Measurements from ENCODE around the gene DDA1.
"Not testable (repeated sequence)": the region's sequence is repeated elsewhere in the genome, so short reads cannot be mapped to it uniquely, and the experiment has no call there.

The DDA1 gene

DNA sequence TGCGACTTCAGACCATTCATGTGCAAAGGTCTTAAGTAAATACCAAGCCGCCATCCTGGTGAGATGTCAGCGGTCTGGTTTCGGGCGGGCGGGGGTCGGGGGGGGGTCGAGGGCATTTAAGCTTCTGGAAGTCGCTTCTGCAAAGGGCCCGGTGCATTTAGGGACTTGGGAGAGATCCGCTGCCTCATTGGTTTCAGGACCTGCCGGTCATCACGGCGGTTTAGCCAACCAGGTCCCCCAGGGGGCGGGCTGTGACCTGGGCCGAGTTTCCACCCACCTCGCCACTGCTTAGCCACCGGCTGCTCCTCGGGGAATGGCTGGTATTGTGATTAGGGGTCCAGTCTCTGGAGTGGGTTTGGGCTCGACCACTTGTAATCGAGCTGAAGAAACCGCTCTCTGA is 19.9 kb upstream of the DDA1 start:
- TF ChIP-seq, protein P1, sequence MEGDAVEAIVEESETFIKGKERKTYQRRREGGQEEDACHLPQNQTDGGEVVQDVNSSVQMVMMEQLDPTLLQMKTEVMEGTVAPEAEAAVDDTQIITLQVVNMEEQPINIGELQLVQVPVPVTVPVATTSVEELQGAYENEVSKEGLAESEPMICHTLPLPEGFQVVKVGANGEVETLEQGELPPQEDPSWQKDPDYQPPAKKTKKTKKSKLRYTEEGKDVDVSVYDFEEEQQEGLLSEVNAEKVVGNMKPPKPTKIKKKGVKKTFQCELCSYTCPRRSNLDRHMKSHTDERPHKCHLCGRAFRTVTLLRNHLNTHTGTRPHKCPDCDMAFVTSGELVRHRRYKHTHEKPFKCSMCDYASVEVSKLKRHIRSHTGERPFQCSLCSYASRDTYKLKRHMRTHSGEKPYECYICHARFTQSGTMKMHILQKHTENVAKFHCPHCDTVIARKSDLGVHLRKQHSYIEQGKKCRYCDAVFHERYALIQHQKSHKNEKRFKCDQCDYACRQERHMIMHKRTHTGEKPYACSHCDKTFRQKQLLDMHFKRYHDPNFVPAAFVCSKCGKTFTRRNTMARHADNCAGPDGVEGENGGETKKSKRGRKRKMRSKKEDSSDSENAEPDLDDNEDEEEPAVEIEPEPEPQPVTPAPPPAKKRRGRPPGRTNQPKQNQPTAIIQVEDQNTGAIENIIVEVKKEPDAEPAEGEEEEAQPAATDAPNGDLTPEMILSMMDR (IDR thresholded peaks at IDR 0.05), result no peak
- Histone ChIP-seq H3K4me3 (no peak overlapping the region), H3K27ac (no peak overlapping the region)
- DNase-seq (ENCODE audit: low spot score), result no peak

DNA sequence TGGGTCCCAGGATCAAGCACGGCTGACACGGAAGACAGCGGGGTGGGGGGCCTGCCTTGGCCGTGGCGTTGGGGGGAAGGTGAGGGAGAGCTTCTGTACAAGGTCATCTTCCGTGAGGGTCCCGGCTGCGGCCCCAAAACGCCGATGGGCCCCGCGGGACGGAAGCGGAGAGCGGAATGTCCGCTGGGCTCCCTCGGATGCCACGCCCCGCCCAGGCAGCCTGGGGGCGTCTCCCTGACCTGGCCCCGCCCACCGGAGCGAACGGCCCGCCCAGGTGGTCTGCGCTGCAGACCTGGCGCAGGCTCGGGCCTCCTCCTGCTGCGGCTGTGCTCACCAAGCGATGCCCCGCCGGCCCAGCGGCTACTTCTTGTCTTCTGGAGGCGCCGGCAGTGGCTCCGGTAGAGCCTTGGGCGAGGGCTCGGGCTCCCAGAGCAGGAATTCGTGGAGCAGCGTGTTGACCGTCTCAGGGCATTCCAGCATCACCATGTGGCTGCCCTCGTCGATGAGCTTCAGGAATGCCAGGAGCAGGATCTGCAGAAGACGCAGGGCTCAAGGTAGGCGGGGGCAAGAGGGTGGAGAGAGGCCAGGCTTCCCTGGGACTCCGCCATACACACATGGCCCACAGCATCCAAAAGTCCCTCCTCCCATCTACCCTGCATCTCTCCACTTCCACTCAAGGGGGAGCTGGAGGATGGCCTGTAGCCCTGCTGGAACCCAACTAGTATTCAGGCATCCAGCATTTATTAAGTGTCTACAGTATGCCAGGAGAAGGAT is 16.9 kb upstream of the DDA1 start:
- Histone ChIP-seq H3K4me3 (peak overlapping the region; percentile 73), H3K27ac (peak overlapping the region; percentile 48 to 84)
- TF ChIP-seq, protein P1 (IDR thresholded peaks at IDR 0.05), result peak; percentile 67
- no peak for DNase-seq (ENCODE audit: low spot score)

DNA sequence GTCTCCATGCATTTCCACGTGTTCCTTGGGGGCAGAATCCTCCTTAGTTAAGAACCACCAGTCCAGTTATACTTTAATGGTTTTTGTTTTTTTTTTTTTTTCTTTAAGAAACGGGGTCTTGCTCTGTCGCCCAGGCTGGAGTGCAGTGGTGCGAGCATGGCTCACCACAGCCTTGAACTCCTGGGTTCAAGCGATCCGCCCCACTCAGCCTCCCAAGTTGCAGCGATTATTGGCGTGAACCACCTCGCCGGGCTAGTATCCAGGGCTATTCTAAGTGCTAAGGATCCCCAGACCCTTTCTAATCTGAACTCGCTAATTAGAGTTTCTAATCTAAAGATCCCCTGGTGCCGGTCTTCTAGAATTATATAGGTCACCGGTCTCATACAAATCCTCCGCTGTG is 15.8 kb upstream of the DDA1 start:
- H3K4me3 ChIP-seq, result no peak overlapping the region
- DNase-seq (ENCODE audit: low spot score), result no peak
- no peak overlapping the region for H3K27ac ChIP-seq
- TF ChIP-seq, protein P1 (IDR thresholded peaks at IDR 0.05), result no peak

DNA sequence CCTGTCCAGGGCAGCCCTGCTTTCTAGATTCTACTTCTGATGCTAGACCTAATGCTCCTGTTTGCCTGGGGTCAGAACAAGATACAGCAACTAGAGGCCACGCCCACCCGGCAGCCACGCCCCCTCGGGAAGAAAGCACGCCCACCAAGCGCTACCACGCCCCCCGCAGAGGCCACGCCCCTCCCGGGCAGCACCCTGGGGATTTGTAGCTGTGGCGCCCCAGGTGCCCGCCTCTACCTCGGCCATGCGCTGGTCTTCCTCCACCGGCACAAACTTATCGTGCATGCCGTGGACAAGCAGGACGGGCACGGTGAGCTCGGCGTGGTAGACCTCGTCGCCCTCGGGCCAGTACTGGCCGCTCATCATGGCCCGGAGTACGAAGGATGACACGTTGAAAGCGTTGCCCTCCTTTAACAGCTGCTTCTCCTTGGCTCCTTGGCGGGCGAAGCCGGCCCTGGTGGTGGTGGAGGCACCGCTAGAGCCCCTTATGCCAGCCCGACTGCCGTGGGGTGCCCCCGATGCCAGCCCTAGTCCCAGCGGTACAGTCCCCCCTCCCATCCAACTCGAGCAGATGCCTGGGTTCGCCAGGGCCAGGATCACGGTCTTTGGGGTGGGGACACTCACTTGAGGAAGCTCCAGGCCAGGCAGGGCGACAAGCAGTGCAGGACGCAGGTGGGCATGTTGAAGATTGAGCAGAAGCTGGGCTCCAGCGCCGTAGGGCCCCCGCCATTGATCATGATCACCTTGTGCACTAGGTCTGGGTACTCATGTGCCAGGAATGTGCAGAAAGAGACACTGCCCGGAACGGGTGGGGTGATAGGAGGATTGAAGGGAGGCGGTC is 15.1 kb upstream of the DDA1 start:
- no peak for DNase-seq (ENCODE audit: low spot score)
- TF ChIP-seq, protein P1 (IDR thresholded peaks at IDR 0.05), result no peak
- Histone ChIP-seq H3K4me3 (no peak overlapping the region), H3K27ac (no peak overlapping the region)

DNA sequence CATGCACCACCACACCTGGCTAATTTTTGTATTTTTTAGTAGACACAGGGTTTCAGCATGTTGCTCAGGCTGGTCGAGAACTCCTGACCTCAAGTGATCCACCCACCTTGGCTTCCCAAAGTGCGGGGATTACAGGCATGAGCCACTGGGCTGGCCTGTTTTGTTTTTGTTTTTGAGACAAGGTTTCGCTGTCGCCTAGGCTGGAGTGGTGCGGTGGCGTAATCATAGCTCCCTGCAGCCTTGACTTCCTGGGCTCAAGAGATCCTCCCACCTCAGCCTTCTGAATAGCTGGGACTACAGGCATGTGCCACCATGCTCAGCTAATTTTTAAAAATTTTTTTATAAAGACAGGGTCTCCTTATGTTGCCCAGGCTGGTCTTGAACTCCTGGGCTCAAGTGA is 13.8 kb upstream of the DDA1 start:
- not testable (repeated sequence) for DNase-seq (ENCODE audit: low spot score); H3K27ac ChIP-seq; H3K4me3 ChIP-seq

DNA sequence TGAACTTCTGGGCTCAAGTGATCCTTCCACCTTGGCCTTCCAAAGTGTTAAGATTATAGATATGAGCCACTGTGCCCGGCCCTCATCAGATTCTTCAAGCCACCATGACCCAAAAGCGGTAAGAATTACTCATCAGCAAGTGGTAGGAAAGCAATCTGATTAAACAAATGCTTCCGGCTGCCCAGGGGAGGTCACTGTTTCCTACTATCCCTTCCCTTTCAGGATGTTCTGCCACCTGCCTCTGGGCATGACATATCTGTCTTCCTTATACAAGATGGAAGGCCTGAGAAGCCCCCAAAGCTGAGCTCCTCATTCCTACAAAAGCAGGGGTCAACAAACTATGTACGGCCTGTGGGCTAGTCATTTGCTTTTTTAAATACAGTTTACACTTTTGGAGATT is 13.1 kb upstream of the DDA1 start:
- Histone ChIP-seq H3K4me3 (no peak overlapping the region), H3K27ac (no peak overlapping the region)
- DNase-seq (ENCODE audit: low spot score), result no peak
- TF ChIP-seq, protein P1 (IDR thresholded peaks at IDR 0.05), result no peak

- no peak for DNase-seq (ENCODE audit: low spot score)
- no peak overlapping the region for H3K4me3 ChIP-seq
- TF ChIP-seq, protein P1 (IDR thresholded peaks at IDR 0.05), result no peak
- H3K27ac ChIP-seq, result no peak overlapping the region
These were observed 12.4 kb upstream of the DDA1 start for GRCh38 chr19:17296976-17297375.
